ENCODE measurements around the gene PSMA4. TPM values are rescaled to one million over a fixed set of nuclear protein-coding genes. Genes with fewer than 3 reads are reported as not detected.
A peak's percentile ranks its signal among the peaks of the same experiment; 100 is the strongest.
"Not testable (repeated sequence)": the region's sequence is repeated elsewhere in the genome, so short reads cannot be mapped to it uniquely, and the experiment has no call there.

Gene PSMA4
- total RNA-seq, 2 donors from 2014 or later = 160 to 212 TPM

DNA sequence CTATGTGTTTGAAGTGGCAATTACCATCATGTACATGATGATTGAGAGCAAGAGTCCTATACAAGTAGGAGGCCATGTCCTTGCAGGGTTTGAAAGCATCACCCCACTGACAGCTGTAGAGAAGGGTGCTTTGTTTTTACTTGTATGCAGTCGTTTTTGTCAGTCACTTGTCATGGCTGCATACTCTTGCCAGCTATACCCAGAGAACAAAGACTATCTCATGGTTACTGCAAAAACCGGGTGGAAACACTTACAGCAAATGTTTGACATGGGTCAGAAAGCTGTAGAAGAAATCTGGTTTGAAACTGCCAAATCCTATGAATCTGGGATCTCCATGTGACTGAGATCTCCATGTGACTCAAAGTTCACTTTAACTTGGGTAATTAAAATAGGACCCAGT lies 6.9 kb upstream of the PSMA4 start:
- Histone ChIP-seq H3K27ac (no peak overlapping the region), H3K4me3 (no peak overlapping the region), H3K9me3 (no peaks in the 10 kb centered on the region), H3K9ac (ENCODE audit: low read depth in 2 of 2, low read length in 2 of 2) (no peak overlapping the region), H3K27me3 (no peaks in the 10 kb centered on the region), H3K36me3 (no peaks in the 10 kb centered on the region), H3K4me1 (no peaks in the 10 kb centered on the region)
- TF ChIP-seq, protein P1, sequence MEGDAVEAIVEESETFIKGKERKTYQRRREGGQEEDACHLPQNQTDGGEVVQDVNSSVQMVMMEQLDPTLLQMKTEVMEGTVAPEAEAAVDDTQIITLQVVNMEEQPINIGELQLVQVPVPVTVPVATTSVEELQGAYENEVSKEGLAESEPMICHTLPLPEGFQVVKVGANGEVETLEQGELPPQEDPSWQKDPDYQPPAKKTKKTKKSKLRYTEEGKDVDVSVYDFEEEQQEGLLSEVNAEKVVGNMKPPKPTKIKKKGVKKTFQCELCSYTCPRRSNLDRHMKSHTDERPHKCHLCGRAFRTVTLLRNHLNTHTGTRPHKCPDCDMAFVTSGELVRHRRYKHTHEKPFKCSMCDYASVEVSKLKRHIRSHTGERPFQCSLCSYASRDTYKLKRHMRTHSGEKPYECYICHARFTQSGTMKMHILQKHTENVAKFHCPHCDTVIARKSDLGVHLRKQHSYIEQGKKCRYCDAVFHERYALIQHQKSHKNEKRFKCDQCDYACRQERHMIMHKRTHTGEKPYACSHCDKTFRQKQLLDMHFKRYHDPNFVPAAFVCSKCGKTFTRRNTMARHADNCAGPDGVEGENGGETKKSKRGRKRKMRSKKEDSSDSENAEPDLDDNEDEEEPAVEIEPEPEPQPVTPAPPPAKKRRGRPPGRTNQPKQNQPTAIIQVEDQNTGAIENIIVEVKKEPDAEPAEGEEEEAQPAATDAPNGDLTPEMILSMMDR (IDR thresholded peaks at IDR 0.05) = no peak
- no peak for DNase-seq
- intact Hi-C loops (cut with DNase I) = no loop called here

DNA sequence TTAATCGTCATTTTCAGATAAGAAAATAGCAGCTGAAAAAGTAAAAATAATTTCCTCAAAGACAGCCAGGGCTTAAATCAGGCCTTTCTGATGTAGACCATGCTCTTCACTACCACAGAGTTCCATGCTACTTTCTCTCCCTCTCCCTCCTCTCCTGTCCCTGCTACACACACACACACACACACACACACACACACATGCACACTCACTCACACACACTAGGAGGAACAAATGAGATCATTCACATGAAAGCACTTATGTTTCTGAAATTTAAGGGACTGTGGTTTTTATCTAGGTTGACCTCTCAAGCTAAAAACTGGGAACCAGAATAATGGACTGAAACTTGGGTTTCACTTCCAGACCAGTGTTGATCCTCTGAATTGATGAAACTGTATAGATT lies 4.1 kb upstream of the PSMA4 start:
- TF ChIP-seq, protein P1 (IDR thresholded peaks at IDR 0.05) = no peak
- H3K9me3 ChIP-seq = no peaks in the 10 kb centered on the region
- intact Hi-C loops (cut with DNase I) = no loop called here
- H3K27ac ChIP-seq = no peak overlapping the region
- no peaks in the 10 kb centered on the region for H3K36me3 ChIP-seq
- no peak overlapping the region for H3K9ac ChIP-seq (ENCODE audit: low read depth in 2 of 2, low read length in 2 of 2)
- no peak overlapping the region for H3K4me3 ChIP-seq
- H3K4me1 ChIP-seq = no peaks in the 10 kb centered on the region
- no peak for DNase-seq
- H3K27me3 ChIP-seq = no peaks in the 10 kb centered on the region

DNA sequence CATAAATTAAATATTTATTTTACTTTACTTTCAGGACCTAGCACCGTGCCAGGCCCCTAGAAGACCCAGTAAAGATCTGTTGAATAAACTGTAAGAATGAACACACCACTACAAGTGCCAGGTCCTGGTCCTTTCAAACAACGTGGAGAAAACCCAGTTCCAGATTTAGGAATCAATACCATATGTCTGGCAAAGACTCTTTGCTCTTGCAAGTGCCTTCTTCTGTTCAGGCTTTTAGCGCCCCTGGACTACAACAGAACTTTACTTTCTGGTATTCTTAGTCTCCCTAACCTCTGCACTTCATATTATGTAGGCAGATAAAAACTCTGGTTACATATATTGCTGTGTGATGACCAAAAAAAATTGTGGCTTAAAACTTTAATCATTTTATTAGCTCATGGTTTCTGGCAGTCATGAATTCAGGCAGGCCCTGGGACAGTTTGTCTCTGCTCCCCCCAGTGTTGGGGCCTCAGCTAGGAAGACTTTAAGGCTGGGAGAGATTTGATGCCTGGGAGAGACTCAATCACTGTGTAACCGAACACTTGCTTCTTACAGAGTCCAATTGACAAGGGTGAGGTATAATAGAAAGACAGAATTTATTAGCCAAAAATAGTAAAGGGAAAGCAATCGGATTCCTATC lies 2.9 kb upstream of the PSMA4 start:
- no peaks in the 10 kb centered on the region for H3K4me1 ChIP-seq
- H3K27ac ChIP-seq = no peak overlapping the region
- H3K36me3 ChIP-seq = no peaks in the 10 kb centered on the region
- H3K27me3 ChIP-seq = no peaks in the 10 kb centered on the region
- H3K4me3 ChIP-seq = no peak overlapping the region
- DNase-seq = no peak
- H3K9ac ChIP-seq (ENCODE audit: low read depth in 2 of 2, low read length in 2 of 2) = no peak overlapping the region
- no peaks in the 10 kb centered on the region for H3K9me3 ChIP-seq
- intact Hi-C loops (cut with DNase I) = no loop called here
- TF ChIP-seq, protein P1 (IDR thresholded peaks at IDR 0.05) = no peak

DNA sequence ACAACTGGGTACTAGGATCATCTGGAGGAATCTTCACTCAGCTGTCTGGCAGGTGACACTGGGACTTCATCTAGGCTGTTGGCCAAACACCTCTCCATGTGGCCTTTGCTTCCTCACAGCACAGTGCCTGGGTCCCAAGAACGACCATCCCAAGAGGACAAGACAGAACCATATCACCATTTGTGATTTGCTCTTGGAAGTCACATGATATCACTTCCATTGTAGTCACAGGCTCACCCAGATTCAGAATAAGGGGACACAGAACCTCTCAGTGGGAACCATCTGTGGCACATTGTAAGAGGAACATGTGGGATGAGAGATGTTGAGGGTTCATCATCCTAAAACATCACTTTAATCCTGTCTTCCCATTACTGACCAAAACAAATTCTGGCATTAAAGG lies 1.9 kb upstream of the PSMA4 start:
- H3K4me1 ChIP-seq = no peaks in the 10 kb centered on the region
- no peak overlapping the region for H3K4me3 ChIP-seq
- TF ChIP-seq, protein P1 (IDR thresholded peaks at IDR 0.05) = no peak
- no peak overlapping the region for H3K27ac ChIP-seq
- H3K36me3 ChIP-seq = no peaks in the 10 kb centered on the region
- intact Hi-C loops (cut with DNase I) = no loop called here
- no peak overlapping the region for H3K9ac ChIP-seq (ENCODE audit: low read depth in 2 of 2, low read length in 2 of 2)
- H3K27me3 ChIP-seq = no peaks in the 10 kb centered on the region
- H3K9me3 ChIP-seq = no peaks in the 10 kb centered on the region
- DNase-seq = no peak

DNA sequence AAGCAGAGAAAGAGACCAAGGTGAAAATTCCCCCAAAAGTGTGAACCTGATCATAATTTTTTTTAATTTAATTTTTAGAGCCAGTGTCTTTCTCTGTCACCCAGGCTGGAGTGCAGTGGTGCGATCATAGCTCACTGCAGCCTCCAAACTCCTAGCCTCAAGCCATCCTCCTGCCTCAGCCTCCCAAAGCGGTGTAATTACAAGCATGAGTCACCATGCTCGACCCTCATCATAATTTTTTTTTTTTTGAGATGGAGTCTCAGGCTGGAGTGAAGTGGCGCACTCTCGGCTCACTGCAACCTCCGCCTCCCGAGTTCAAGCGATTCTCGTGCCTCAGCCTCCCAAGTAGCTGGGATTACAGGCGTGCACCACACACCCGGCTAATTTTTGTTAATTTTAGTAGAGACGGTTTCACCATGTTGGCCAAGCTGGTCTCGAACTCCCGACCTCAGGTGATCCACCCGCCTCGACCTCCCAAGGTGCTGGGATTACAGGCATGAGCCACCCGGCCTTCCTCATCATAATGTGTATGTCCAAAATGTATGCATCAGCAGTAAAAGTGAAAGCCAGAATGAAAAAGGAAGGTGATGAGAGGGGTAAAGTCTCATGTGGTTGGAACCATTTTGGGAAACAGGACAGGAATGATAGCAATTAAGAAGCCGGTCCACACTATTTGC lies 642 bp upstream of the PSMA4 start:
- H3K27me3 ChIP-seq; H3K9me3 ChIP-seq; intact Hi-C loops (cut with DNase I); DNase-seq; H3K4me1 ChIP-seq; H3K36me3 ChIP-seq: not testable (repeated sequence)
- Histone ChIP-seq H3K4me3 (peak overlapping the region; percentile 83), H3K9ac (ENCODE audit: low read depth in 2 of 2, low read length in 2 of 2) (peak overlapping the region; percentile 78 to 97), H3K27ac (peak overlapping the region; percentile 86)

All from colonic mucosa (tissue), 4 donors.